Brain pericyte (primary cell): ENCODE measurements around the gene AKAP6.

Source experiments
- DNase-seq: peaks from one replicate; pipeline ENCODE4 v3.0.0-alpha.2; 2012; ENCODE audit warnings: low read depth, low spot score

The AKAP6 gene

DNA sequence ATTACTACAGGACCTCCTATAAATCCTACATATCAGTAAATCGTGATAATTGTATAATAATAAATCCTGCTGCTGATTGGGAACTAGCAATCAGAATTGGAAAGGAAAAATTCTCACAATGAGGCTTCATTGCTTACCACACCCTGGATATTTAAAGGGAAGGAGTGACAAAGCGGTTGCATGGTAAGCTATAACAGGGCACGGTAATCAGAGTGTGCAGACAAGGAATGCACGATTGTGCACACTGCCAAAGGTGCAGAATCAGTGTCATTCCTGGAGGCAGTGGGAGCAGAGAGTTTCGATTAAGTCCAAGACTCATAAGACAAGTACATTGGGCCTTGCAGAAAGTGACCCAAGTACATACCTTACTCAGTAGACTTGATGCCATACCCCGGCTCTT lies 332.1 kb downstream of the AKAP6 start:
- no peak for DNase-seq

- DNase-seq, result no peak
Observed at GRCh38 chr14:32662211-32662610, 333.1 kb downstream of the AKAP6 start.

- DNase-seq, result no peak
Observed at GRCh38 chr14:32666308-32666707, 337.2 kb downstream of the AKAP6 start.

DNA sequence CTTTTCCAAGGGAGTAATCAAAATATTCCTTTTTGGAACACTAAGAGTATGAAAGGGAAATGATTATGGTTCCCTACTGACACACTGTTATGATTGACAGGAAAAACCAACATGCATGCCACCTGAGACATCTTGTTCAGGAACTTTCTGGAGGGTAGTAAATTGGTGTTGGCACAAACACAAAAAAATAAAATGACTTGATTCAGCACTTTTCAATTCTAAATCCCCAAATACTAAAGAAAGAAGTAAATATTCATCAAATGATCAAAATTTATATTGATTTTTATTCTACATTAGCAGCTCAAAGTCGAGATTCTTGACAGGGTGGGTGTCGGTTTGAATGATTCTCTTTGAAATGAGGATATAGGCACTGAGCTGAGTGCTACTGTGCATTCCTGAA lies 338.2 kb downstream of the AKAP6 start:
- no peak for DNase-seq

DNA sequence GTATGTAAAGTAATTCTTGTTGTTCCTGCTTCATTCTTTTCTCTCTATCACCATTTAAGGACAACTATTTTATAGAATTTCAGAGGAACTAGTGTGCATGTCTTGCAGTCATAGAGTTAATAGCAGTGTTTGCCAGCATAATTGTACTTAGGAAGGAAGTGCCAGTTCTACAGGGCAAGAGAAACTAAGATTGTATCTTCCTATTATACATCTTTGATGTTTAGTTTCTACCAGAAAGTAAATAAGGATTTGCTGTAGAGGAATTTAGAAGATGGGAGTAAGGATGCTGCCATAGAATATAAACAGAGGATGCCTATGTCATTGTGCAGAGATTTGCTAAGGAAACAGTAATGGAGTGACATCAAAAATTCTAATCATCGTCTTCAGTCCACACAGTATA lies 338.7 kb downstream of the AKAP6 start:
- DNase-seq, result no peak

- no peak for DNase-seq
Observed at GRCh38 chr14:32669391-32669790, 340.3 kb downstream of the AKAP6 start.

DNA sequence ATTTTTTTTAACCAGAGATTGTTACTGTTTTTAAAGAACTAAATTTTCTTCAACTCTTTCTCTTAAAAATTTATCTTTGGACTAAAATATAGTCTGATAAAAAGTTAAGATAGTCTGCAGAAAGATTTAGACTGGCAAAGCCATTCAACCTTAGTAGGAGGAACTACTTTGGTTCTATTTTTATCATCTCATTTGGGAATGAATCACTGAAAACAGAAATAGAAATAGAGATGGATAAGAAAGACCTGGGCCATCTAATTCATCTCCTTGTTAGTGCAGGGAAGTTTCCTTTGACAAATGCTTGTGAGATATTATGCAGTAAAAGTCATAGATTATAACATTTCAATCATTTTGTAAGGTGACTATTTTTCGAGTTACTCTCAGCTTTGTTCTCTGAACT lies 346.3 kb downstream of the AKAP6 start:
- DNase-seq, result no peak

DNA sequence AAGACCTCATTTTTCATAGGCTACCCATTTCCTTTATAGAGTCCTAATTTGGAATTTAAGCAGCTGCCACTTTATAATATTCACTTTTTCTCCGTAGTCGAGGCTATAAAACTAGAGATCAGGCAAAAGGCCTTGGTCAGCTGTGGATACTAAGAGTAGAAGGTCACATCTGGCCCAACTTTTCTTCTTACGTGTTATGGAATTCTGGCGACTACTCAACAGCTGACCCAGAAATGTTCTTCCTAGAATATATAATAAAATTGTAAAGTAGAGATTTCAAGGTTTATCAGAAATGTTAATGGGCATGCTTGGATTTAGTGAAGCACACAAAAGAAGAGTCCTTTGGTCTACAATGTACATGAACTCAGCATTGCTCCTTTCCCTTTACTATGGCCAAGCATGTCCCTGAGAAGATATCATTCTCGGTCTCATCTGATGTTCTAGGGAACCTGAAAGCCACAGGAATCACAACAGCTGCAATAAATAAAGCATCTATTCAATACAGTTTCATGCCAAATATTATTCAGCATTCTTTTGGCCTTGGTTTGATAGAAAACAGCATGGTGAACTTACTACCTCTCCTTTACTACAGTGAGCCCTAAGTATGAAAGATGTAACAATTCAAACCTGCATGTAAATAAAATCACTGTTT lies 348.2 kb downstream of the AKAP6 start:
- no peak for DNase-seq

DNA sequence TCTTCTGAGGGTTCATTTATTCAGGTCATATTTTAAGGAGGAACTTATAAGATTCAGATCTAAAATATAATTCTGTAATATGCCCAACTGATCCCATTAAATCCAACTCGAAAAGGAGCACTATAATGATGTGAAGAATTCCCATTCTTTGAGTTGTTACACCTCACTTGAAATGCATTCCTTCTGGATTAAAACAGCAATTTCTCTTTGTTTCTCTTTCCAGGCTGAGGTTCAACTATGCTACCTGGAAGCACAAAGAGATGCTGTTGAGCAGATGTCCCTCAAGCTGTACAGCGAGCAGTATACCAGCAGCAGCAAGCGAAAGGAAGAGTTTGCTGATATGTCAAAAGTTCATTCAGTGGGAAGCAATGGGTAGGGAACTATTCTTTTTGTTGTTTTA lies 349.0 kb downstream of the AKAP6 start:
- no peak for DNase-seq

- no peak for DNase-seq
Observed at GRCh38 chr14:32679927-32680612, 351.0 kb downstream of the AKAP6 start.

DNA sequence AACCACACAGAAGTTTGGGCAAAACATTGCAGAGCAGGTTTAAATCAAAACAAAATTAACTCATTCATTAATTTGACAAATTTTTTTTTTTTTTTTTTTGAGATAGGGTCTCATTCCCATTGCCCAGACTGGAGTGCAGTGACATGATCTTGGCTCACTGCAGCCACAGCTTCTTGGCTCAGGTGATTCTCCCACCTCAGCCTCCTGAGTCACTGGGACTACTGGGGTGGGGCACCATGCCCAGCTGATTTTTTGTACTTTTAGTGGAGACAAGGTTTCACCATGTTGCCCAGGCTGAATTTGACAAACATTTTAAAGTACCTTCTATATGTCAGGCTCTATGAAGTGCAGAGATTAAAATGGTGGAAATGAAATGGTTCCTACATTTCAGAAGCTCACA lies 352.5 kb downstream of the AKAP6 start:
- no peak for DNase-seq

DNA sequence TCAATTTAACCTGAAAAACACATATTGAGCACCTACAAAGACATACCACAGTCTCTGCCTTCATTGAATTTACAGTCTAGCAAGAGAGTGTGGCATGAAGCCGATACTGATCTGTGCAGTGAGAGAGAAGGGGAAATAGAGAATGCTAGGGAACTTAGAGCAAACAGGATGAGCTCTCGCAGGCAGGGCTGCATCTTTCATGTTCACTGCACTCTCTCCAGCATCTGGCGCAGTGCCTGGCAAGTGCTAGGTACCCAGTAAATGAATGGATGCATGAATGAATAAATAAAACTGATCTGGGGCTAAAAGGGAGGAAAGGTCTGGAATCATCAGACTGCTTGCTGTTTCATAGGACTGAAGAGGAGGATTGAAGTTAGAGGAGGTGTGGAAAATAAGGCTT lies 353.1 kb downstream of the AKAP6 start:
- DNase-seq, result no peak

GRCh38 chr14:32683679-32684078 lies 354.6 kb downstream of the AKAP6 start:
- no peak for DNase-seq

GRCh38 chr14:32688941-32689340 lies 359.8 kb downstream of the AKAP6 start:
- no peak for DNase-seq

GRCh38 chr14:32692441-32692840 lies 363.3 kb downstream of the AKAP6 start:
- DNase-seq, result no peak

DNA sequence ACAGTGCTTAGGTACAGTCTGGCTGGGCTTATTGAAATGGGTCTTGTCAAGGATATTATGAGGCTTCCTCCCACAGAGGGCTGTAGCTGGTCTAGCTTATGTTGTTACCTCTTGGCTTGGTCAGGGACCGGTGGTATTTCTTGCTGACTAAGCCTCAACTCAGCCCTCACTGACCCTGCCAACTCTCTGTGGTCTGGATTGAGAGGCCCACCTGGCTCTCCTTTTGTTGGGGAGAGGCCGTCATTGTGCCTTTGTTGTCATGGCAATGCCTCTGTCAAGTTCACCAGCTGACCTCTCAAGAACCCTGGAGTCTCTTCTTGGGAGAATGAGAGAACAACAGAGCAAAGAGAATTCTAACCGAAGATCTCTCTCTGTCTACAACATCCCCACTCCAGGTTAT lies 364.0 kb downstream of the AKAP6 start:
- DNase-seq, result no peak

- no peak for DNase-seq
Observed at GRCh38 chr14:32694795-32695449, 365.8 kb downstream of the AKAP6 start.

- DNase-seq, result no peak
Observed at GRCh38 chr14:32696325-32697091, 367.4 kb downstream of the AKAP6 start.

DNA sequence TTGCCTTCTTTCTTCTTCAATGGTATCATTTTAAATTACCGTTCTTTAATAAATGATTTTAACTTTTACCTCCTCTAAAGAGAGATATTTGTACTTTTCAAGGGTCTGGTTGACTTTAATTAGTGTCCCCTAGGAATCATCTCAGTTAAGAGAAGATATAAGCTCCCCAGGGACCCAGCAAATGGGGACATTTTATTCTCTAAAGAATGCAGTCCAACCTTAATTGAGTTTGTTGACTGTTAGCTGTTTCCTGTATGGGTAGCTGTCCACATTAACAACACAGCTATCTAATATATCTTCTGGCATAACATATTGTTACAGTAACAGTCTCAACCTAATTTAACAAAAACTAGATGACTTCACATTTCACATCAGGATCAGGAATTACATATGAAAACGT lies 368.0 kb downstream of the AKAP6 start:
- DNase-seq, result no peak

GRCh38 chr14:32697704-32698103 lies 368.6 kb downstream of the AKAP6 start:
- no peak for DNase-seq

DNA sequence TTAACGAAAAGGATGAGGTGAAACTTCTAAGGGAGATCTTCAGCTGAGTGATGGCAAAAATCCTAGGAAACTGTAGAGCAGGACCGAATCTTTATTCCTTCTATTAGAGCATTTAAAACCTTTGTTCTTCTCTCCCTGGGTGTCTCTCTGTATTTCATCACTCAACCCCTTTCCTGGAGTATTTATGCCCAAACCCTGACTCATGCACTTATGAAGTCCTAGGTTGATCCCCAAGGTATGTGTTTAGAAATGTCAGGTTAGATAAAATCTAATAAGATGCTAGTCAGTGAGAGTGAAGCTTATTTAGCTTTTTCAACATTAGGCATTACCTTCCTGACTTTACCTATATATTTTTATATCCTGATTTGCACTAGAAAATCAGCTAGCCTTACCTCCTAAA lies 369.7 kb downstream of the AKAP6 start:
- no peak for DNase-seq

DNA sequence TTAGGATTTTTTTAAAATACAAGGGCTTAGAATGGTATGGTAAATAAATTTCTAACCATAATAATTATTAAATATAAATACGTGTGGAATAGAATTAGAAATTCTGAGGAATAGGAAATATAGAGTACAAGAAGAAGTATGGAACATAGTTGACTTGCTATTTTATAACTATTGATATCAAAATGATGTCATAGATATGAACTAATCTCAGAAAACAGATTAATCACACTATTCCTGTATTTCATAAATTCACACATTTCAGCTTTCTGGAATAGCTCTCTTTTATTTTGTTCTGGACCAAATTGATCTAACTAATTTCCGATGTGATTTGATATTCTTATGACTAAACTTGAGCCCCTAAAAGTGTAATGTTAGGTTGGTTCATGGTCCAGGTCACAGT lies 372.4 kb downstream of the AKAP6 start:
- no peak for DNase-seq
